NOMO-1 treated with dmso at 0.1 percent for 144 hours (cell line): Measurements from ENCODE around the gene PPP1R36.
"Not testable (repeated sequence)": the region's sequence is repeated elsewhere in the genome, so short reads cannot be mapped to it uniquely, and the experiment has no call there.

Experiments
- DNase-seq: peaks from one replicate; lab custom pipeline; 2025; ENCODE audit not compliant: unreplicated experiment; lab: John Stamatoyannopoulos, UW

PPP1R36 gene

DNA sequence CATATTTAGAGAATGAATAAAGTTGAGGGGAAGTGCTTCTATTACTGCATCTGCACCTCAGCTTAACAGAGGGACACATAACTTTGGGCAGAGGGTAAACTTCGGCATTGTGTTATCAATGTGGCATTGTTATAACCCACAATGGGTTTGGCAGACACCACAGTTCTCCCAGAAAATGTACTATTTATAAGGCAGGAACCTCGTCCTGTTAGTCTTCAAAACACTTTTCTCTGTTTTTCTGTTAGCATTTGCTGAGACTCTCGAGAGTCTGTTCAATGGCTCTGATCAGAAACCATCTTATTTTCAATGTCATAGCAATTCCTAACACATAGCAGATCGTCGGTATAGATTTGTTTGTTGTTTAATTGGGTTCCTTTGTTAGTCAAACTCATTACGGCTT, 13.9 kb downstream of the PPP1R36 start:
- DNase-seq = no peak

DNA sequence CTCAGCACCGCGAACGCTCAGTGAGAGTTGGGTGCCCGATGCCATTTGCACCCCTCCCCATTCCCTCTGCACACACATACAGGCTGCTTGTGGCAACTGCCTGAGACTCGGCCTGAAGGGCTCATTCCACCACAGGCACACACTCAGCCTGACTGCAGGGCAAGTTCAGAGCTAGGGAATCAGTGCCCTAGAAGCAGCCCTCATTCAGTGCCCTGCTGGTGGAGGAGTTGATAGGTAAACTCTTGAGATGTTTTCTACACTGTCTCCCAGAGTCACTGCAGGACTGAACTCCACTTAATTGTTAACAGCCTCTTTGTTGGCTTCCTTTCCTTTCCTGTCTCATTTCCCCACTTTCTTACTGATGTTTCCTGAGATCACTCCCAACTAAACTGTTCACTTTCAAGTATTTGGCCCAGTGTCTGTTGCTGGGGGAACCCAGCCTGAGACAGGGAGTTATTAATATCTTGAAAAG, 16.9 kb downstream of the PPP1R36 start:
- no peak for DNase-seq

DNA sequence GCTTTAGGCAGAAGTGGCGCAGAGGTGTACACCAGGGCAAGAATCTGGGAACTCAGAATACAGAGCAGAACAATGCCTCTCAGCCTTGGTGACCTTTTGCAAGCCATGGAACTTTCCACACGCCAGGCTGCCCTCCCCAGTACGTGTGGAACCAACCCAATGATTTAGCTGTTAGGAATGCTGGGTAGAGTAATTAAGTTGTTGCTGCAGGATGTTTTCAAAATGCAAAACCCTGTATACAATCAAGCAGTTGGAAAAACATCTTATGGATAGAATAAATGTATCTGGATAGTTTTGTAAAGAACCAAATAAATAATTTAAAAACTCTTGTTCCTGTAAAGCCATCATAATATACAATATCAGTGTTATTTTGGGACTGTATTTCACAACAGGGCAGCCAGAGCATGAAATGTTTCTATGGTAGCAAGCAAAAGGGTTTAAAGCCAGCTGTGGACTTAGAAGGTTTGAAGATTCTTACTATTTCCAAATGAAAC, 19.4 kb downstream of the PPP1R36 start:
- no peak for DNase-seq

DNA sequence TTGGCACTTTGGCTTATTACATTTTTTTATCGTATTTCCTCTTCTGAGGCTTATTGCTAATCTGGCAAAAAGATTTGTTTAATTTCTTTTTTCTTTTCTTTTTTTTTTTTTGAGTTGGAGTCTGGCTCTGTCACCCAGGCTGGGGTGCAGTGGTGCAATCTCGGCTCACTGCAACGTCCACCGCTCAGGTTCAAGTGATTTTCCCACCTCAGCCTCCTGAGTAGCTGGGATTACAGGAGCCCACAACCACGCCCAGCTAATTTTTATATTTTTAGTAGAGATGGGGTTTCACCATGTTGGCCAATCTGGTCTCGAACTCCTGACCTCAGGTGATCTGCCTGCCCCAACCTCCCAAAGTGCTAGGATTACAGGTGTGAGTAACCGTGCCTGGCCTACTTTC, 19.9 kb downstream of the PPP1R36 start:
- DNase-seq = not testable (repeated sequence)

DNA sequence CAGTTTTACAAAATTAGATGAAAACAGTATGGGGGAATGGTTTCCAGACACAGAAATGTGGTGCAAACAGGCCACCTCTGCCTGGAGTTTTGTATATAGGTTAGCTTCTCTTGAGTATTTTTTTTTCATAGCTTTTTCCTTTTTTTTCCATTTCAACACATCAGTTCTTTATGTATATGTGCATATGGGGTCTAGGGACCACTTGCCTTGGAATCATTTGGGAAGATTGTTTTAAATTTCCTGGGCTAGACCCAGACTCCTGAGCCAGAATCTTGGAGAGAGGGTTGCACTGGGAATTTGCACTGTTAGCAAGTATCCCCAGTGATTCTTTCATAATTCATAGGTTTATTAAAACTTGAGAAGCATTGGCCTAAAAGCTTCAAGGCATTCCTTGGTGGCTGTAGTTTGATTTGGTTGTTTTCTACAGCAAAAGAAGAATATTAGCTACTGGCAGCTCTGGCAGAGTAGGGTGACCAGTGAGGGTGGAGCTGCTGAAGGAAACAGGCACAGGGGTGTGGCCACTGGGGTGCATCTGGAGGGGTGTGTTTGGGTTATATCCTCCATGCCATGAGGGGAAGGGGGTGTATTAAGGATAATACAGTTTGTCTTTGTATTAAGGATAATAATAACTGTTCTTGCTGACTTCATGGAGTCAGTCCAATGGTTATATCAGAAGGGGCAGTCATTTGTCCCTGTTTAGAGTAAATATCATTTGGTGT, 22.8 kb downstream of the PPP1R36 start:
- DNase-seq = no peak

DNA sequence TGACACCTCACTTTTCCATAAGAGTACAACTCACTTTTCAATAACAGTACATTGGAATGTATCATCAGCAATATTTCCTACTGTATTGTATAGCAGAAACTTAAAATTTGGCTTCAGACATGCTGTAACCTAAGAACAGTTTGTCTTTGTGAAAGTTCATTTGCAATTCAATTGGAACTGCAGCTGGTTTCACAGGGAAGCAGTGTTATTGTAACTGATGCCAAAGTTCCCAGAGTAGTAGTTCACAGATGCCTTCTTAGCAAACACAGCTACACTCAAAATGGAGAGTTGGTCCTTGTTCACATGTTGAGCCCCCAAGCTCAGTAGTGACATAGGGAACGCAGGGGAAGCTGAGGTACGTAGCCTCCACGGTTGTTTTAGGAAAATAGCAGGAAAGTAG, 23.3 kb downstream of the PPP1R36 start:
- no peak for DNase-seq

DNA sequence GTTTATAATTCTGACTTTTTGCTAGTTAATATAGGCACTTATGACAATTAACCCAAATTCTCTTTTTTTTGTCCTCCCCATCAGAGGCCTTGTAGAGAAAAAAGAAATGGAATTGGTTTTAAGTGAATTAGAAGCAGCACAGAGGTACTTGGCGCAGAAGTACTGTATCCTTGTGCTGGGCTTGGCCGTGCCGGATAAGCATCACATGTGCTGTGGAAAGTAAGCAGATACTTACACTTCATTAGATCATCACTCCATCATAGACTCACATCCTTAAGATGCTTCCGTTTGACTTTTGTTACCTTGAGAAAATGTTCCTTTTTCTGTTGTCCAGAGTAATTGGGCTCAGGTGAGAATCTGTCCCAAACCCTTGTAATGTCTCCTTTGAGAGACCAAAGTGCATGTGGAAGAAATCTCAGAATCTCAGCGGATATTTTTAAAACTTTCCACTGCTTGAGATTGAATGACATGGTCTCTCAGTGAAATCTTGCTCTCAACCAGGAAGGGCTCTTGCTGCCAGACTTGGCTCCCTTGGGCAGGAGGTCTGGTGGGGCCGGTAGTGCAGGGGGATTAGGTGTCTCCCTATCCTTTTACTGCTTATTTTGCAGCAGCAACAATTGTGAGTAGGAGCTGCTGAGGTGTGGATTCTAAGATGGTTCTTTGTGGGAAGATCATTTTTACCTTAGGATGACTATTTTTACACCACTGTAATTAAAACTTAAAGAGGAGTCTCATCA, 24.8 kb downstream of the PPP1R36 start:
- no peak for DNase-seq

DNA sequence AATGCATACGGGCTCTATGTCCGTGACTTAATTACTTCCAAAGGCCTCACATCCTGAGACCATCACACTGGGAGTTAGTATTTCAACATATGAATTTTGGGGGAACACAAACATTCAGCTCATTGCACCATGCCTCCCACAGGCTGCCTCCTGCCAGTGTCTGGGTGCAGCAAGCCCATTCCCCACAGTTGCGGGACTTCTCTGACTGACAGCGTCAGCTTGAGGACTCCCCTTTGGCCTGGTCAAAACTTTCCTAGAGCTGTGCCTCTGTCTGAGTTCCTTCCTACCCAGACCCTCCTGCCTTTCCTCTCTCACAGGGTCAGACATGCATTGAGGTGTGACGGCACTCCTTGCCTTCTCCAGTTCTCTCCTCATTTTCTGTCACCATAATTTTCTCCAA, 27.4 kb downstream of the PPP1R36 start:
- DNase-seq = no peak

DNA sequence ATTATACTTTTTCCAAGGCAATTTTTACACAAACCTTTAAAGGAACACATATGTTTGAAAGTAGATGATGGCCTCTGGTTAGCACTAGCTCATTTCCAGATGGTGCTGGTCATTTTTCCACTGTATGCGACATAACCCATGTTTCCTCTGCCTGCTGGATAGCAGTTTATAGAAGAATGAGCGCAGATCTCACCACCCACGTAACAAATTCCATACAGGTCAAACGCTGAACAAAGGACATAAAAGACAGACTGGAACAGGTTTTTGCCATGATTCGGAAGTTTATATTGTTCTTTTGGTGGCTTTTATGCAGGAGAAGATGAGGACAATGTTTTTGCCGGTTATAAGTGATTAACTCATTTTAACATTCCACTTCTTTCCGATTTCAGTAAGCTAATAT, 30.7 kb downstream of the PPP1R36 start:
- DNase-seq = no peak

DNA sequence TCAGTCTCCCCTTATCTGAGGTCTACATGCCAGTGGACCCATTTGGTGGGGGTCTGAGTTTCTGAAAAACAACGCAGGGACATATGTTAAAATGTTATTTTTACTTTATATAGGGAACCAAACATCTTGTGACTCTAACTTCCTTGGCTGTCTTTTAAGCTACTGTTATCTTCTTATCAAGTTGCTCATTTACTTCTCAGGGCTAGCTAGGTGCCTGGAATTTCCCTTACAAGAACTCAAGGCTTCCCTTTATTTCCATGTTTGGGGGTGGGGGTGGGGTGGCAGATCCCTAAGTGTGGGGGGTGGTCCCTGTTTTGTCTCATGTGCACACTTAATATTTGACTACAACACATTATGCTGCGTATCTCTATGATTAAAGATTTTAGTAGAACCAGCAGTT, 31.6 kb downstream of the PPP1R36 start:
- DNase-seq = no peak

DNA sequence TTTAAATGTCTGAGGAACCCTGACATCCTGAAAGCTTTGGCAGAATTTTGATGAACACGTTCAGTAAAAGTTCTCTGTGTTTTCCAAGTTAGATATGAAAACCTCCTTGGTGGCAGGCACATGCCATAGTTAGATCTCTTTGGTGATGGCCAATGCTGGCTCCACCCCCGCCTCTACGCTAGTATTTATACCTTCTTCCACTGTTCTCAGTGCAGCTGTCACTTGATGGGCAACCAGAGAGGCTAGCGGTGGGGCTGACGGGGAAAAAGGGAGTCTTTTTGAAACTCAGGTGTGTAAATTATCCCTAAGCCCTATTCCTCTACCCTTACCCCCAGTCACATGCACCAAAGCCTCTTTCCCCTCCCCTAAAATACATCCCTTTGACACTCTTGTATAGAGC, 32.1 kb downstream of the PPP1R36 start:
- DNase-seq = no peak

DNA sequence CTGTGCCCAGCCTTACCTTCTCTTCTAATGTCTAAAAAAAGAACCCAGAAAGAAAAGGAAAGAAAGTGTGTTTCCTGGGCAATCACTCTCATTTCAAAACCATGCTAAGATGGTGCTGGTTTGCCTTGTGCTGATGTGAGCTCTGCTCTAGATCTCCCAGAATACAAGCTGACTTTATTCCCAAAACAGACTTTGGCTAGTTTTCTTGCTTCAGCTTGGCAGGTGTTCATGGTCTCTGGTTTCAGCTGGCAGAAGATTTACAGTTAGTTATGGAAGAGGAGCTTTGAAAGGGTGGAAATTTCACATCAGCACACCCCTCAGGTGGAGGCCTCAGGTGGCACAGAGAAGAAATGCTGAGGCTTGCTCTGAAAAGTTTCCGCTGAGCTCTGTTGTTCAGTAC, 34.4 kb downstream of the PPP1R36 start:
- no peak for DNase-seq

DNA sequence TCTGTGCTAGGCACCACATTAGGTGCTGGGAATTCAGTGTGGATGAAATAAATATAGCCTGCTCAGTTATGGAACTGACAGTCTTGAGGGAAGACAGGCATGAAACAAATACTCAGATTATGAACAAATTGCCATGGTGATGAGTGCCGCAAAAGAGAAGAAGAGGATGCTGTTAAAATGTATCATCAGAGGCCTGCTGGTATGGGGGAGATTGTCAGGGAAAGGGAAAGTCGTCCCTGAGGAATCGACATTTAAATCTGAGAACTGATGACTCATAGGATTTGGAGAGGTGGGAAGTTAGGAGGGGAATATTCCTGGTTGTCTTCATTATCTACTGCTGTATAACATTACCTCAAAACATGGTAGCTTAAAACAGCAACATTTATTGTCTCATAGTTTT, 42.0 kb downstream of the PPP1R36 start:
- DNase-seq = no peak

DNA sequence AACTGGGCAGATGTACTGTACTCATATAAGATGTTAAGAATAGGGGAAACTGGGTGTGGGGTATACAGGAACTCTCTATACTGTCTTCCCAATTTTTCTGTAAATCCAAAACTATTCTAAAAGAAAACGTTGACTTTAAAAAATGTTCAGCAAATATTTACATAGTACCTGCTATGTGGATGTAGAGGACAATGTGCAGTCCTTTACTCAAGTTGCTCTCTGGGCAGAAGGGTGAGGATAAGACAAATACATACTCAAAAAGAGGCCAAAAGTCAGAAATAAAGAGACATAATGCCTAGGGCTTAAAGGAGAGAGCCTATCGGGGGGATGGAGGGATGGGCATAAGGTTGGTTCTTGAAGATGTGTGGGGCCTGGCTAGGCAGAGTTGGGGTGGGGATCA, 44.7 kb downstream of the PPP1R36 start:
- DNase-seq = no peak

DNA sequence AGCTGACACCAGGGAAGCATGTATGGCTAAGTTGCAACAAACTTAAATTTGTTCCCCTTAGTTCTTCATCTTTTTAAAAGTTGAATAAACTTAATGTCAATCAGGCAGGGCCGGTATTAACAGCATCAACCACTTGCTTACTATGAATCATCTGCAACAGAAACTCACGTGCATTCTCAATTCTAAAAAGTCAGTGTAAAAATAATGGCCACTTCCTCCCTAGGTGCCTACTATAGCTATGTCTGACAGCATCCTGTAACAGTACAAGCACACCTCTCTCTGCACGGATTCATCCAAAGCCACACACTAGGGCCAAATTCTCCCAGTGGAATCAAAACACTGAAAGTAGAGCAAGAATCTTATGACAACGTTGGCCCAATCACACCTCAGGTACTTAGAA, 48.6 kb downstream of the PPP1R36 start:
- DNase-seq = no peak

DNA sequence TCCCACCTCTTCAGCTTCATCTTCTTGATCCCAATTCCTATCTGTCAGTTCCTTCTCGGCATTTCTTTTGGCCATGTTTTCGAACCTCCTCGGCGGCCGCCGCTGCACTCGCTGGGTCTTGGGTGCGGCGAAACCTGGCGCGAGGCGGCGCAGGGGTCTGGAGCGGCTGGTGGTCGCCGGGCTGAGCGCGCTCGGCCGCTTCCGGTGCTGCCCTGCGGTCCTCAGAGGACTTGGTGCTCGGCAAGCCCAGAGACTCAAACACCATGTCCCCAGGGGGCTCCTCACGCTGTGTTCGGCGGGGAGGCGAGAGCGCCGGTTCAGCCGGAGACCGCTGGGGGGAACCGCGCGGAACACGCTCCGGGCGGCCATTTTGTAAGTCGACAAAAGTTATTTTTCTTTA, 51.8 kb downstream of the PPP1R36 start:
- no peak for DNase-seq

DNA sequence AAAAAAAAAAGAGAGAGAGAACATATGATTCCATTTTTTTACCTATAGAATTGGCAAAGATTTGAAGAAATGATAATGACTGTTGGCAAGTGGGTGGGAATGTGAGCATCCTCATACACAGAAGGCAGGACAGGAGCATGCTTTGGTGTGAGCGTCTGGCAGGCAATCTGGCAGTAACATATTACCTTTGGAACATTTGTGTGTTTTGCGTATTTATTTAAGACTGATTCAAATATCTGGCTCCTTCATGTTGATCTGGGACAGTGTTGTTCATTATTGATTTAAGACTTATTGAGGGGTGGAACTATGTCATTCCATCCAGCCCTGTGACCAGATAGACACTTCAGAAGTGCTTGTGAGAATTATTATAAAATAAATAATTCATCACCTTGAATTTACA, 53.1 kb downstream of the PPP1R36 start:
- DNase-seq = no peak

DNA sequence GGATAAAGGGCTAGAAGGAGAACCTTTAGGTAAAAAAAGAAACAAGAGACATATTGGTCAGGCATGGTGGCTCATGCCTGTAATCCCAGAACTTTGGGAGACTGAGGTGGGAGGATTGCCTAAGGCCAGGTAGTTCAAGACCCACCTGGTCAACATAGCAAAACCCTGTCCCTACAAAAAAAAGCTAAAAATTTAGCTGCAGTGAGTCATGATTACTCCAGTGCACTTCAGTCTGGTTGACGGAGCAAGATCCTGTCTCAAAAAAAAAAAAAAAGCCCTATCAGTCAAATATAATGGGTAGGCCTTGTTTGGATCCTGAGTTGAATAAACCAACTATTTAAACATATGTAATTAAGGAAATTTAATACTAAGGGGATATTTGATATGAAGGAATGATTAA, 54.2 kb downstream of the PPP1R36 start:
- DNase-seq = no peak

DNA sequence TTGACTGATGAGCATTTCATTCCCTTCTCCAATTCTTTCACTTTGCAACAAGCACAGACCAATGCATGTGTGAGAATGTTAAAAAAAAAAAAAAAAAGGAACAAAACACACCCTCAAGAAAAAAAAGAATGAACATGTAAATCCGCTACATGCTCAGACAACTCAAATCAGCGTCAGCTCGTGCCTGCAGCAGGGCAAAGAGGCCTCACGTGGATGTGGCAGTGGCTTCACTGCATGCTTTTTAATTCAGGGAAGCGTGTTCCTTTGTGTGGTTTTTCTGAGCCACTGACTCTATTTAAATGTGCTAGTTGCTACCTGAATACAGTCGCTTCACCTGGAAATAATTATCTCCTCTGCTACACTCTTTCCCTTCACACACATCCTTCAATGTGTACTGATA, 55.1 kb downstream of the PPP1R36 start:
- no peak for DNase-seq

DNA sequence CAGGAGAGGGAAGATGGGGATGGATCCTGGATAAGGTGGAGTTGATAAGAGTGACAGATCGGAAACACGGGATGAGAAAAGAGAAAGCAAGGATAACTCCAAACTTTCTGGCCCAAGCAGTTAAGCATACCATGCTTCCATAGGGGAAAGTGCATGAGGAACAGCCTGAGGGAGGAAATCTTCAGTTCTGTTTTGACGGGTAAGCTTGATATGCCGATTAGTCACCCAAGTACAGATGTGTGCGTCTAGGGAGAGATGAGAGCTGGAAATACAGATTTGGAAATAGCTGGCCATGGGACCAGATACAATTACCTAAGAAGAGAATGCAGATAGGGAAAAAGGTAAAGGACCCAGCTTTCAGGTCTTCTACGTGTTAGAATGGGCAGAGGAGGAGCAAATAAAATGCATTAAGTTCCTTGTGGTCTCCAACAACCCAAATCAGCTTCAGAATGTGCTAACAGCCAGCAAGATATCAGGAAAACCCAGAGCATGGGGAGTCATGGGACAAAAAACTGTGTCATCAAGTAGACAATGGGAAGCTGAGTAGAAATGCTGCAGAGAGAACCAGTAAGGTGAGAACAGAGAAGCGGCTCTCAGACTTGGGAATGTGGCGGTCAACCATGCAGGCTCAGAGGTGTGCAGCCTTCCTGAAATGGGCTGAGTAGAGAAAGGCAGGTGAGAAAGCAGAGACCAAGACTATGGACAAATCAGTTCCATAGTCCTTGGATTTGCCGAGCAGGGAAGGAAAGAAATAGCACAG, 56.3 kb downstream of the PPP1R36 start:
- DNase-seq = no peak

DNA sequence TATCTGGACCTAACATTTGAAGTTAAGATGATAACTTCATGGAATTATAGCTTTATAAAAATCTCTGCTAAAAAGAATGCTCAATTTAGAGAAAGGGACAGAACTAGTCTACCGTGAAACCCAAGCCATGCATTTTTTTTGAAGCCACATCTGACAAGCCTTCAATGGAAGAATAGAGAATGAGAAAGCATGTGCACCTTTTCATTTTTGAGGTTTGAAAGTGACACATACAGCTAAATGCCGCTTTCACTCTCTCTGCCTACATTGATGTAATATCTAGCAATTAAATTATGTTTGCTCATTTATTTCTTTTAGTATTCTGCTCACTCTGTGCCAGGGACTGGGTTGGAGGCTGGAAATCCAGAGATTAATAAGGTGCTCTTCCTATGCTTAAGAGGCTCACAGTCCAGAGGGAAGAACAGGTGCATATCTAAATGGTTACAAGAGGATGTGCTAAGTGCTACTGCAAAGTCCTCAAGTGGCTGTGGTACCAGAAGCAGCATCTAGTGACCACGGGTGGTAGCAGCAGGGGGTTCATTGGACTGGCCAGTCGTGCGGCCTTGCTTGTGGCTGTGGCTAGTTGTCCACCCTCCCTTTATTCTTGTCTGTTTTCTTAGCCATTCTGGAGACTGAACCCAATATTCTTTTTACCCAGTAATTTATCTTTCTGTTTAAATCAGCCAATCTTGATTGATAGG, 60.4 kb downstream of the PPP1R36 start:
- no peak for DNase-seq
